Kidney (tissue), 14 donors: ENCODE measurements around the gene KLK1. TPM values are rescaled to one million over a fixed set of nuclear protein-coding genes. Genes with fewer than 3 reads are reported as not detected.
A peak's percentile ranks its signal among the peaks of the same experiment; 100 is the strongest.

ENCODE experiments used
- DNase-seq, 5 donors: peaks; one replicate each; pipeline ENCODE4 v3.0.0-alpha.2; 2013 to 2020
- FAIRE-seq: peaks from 2 replicates; lab custom pipeline; 2012; peaks lifted over from hg19 to GRCh38; lab: Jason Lieb, UNC
- H3K27ac ChIP-seq, 2 donors: one replicate each; pipeline ENCODE4 v1.7.0; 2013; ENCODE audit warnings: low read depth in 2 of 2, low read length in 2 of 2, inconsistent platforms in 1 of 2
- H3K27me3 ChIP-seq: one replicate; pipeline ENCODE4 v1.7.1; 2013; ENCODE audit warnings: low read length, inconsistent platforms; ENCODE audit not compliant: control insufficient read depth, insufficient read depth
- H3K36me3 ChIP-seq, 3 donors: one replicate each; pipeline versions ENCODE4 v1.7.0 to v1.7.1; 2013; ENCODE audit warnings: low read length in 3 of 3, control low read depth in 1 of 3, inconsistent platforms in 1 of 3; ENCODE audit not compliant: insufficient read depth in 3 of 3, control insufficient read depth in 2 of 3
- H3K4me1 ChIP-seq, 3 donors: one replicate each; pipeline versions ENCODE4 v1.7.0 to v1.7.1; 2013; ENCODE audit warnings: low read length in 3 of 3, inconsistent platforms in 1 of 3, low read depth in 1 of 3; ENCODE audit not compliant: control insufficient read depth in 2 of 3, insufficient read depth in 2 of 3
- H3K4me3 ChIP-seq, 3 donors: one replicate each; pipeline versions ENCODE4 v1.7.0 to v1.8.1; 2013; ENCODE audit warnings: low read length in 3 of 3, control low read depth in 1 of 3, inconsistent platforms in 1 of 3
- H3K9ac ChIP-seq, 3 donors: one replicate each; pipeline versions ENCODE4 v1.7.0 to v1.7.1; 2013; ENCODE audit warnings: low read length in 3 of 3, control low read depth in 1 of 3, inconsistent platforms in 1 of 3
- H3K9me3 ChIP-seq, 3 donors: one replicate each; pipeline versions ENCODE4 v1.7.0 to v1.7.1; 2013; ENCODE audit warnings: low read length in 3 of 3, control low read depth in 1 of 3, inconsistent platforms in 1 of 3; ENCODE audit not compliant: control insufficient read depth in 2 of 3, insufficient read depth in 1 of 3
- intact Hi-C: fragments of 100-400 bp; cut with DNase I; formaldehyde crosslinking; loops from one replicate; pipeline ENCODE4 v1.11.1; 2022
- polyA plus RNA-seq: library from polyadenylated mRNA; stranded (reverse); fragments of 350-450 nt; fragmentation: Illumina TruSeq; extraction: RNeasy Lipid Tissue Mini Kit (QIAGEN cat#74804); gene quantifications from one replicate; pipeline ENCODE4 v1.2.3, GENCODE V29; 2014; ENCODE audit warnings: low read depth, low replicate concordance; ENCODE audit not compliant: insufficient read depth
- total RNA-seq: library from RNA; stranded (reverse); fragmentation: NEBNext Ultra II Directional; extraction: Animal tissue kit (Norgen Biotek cat#: 25700); gene quantifications from one replicate; pipeline ENCODE4 v1.2.1, GENCODE V29; 2021
- TF ChIP-seq, protein P1 (sequence below): IDR thresholded peaks from 3 replicates; pipeline ENCODE4 v1.5.1; 2012; ENCODE audit warnings: mild to moderate bottlenecking, moderate library complexity, borderline replicate concordance; ENCODE audit not compliant: insufficient read depth; ENCODE audit errors: extremely low read depth
- donor health status: control.
- donor health status: control.
- donor health status: control.
- donor health status: control.
- donor health status: control.
- donor health status: DM: yes; HTN: yes; CAD: no.
- donor health status: Normal renal cell carcinoma (clear cell type).

Gene KLK1
- total and polyA plus RNA-seq, 2 donors from 2014 or later: 0.41 to 827 TPM

- Histone ChIP-seq H3K36me3 (no peaks in the 10 kb centered on the region), H3K27me3 (no peaks in the 10 kb centered on the region), H3K9me3 (no peaks in the 10 kb centered on the region), H3K27ac (peak overlapping the region; percentile 53 to 63), H3K9ac (no peak overlapping the region), H3K4me3 (no peak overlapping the region), H3K4me1 (peaks cover 0 to 12% (median 0%) of the 10 kb centered on the region in 3 donors)
- FAIRE-seq (no peak), DNase-seq (no peak)
- intact Hi-C loops: no loop called here
- TF ChIP-seq, protein P1, sequence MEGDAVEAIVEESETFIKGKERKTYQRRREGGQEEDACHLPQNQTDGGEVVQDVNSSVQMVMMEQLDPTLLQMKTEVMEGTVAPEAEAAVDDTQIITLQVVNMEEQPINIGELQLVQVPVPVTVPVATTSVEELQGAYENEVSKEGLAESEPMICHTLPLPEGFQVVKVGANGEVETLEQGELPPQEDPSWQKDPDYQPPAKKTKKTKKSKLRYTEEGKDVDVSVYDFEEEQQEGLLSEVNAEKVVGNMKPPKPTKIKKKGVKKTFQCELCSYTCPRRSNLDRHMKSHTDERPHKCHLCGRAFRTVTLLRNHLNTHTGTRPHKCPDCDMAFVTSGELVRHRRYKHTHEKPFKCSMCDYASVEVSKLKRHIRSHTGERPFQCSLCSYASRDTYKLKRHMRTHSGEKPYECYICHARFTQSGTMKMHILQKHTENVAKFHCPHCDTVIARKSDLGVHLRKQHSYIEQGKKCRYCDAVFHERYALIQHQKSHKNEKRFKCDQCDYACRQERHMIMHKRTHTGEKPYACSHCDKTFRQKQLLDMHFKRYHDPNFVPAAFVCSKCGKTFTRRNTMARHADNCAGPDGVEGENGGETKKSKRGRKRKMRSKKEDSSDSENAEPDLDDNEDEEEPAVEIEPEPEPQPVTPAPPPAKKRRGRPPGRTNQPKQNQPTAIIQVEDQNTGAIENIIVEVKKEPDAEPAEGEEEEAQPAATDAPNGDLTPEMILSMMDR: no peak
These were observed 7.4 kb upstream of the KLK1 start for GRCh38 chr19:50831026-50831396.

GRCh38 chr19:50830266-50831025 lies 6.9 kb upstream of the KLK1 start:
- Histone ChIP-seq H3K9me3 (no peaks in the 10 kb centered on the region), H3K27me3 (no peaks in the 10 kb centered on the region), H3K4me3 (no peak overlapping the region), H3K4me1 (peaks cover 0 to 8% (median 0%) of the 10 kb centered on the region in 3 donors), H3K27ac (peak overlapping the region; percentile 53 to 63), H3K9ac (no peak overlapping the region), H3K36me3 (no peaks in the 10 kb centered on the region)
- FAIRE-seq: no peak
- intact Hi-C loops: no loop called here
- TF ChIP-seq, protein P1: no peak
- DNase-seq: peak in 3 of 5 donors; percentile 29 to 50 (median 38)

- Histone ChIP-seq H3K9me3 (no peaks in the 10 kb centered on the region), H3K9ac (no peak overlapping the region), H3K27me3 (no peaks in the 10 kb centered on the region), H3K36me3 (no peaks in the 10 kb centered on the region), H3K27ac (no peak overlapping the region), H3K4me3 (no peak overlapping the region), H3K4me1 (peaks cover 0 to 7% (median 0%) of the 10 kb centered on the region in 3 donors)
- FAIRE-seq: no peak
- no peak for DNase-seq
- intact Hi-C loops: no loop called here
- TF ChIP-seq, protein P1: no peak
These were observed 6.2 kb upstream of the KLK1 start for GRCh38 chr19:50829801-50830200.
